HL-60 (cell line): Measurements from ENCODE around the gene ADAMTS2.

Source experiments
- DNase-seq, 2 experiments: peaks; one replicate each; pipeline ENCODE4 v3.0.0-alpha.2; 2010 to 2020; ENCODE audit warnings: low read depth in 1 of 2, low spot score in 1 of 2
- H3K27ac ChIP-seq: fragments of 250-450 bp; sonication (Bioruptor Pico); replicated peaks from 2 replicates; pipeline ENCODE4 v1.5.1; 2020; ENCODE audit warnings: mild to moderate bottlenecking, moderate library complexity
- H3K27me3 ChIP-seq: fragments of 250-450 bp; sonication (Bioruptor Pico); 2 replicates; pipeline ENCODE4 v1.5.1; 2021; ENCODE audit warnings: mild to moderate bottlenecking, moderate library complexity; ENCODE audit not compliant: insufficient read depth, poor library complexity, severe bottlenecking
- H3K4me3 ChIP-seq: replicated peaks from 2 replicates; pipeline ENCODE4 v1.5.1; 2011; ENCODE audit warnings: mild to moderate bottlenecking, control low read depth, low read length; ENCODE audit not compliant: insufficient read depth
- GABPA ChIP-seq: IDR thresholded peaks from 2 replicates; pipeline ENCODE4 v1.6.1; 2012; ENCODE audit warnings: low read depth
- POLR2AphosphoS5 ChIP-seq: IDR thresholded peaks from 2 replicates; pipeline ENCODE4 v1.6.1; 2012; ENCODE audit warnings: low read depth
- REST ChIP-seq: IDR thresholded peaks from 2 replicates; pipeline ENCODE4 v1.6.1; 2012; ENCODE audit warnings: low read depth; ENCODE audit not compliant: insufficient replicate concordance
- SPI1 ChIP-seq: IDR thresholded peaks from 2 replicates; pipeline ENCODE4 v1.6.1; 2012; ENCODE audit warnings: low read depth, mild to moderate bottlenecking, borderline replicate concordance
- TF ChIP-seq, protein P1 (sequence below): IDR thresholded peaks from one replicate; pipeline ENCODE4 v1.5.1; 2011; ENCODE audit warnings: low read length, control low read depth, inconsistent platforms; ENCODE audit not compliant: insufficient read depth

ADAMTS2 gene

GRCh38 chr5:179225387-179225786 lies 119.9 kb downstream of the ADAMTS2 start:
- H3K4me3 ChIP-seq, result no peak overlapping the region
- DNase-seq, result no peak
- TF ChIP-seq REST (no peak), SPI1 (no peak), POLR2AphosphoS5 (no peak), GABPA (no peak)
- TF ChIP-seq, protein P1, sequence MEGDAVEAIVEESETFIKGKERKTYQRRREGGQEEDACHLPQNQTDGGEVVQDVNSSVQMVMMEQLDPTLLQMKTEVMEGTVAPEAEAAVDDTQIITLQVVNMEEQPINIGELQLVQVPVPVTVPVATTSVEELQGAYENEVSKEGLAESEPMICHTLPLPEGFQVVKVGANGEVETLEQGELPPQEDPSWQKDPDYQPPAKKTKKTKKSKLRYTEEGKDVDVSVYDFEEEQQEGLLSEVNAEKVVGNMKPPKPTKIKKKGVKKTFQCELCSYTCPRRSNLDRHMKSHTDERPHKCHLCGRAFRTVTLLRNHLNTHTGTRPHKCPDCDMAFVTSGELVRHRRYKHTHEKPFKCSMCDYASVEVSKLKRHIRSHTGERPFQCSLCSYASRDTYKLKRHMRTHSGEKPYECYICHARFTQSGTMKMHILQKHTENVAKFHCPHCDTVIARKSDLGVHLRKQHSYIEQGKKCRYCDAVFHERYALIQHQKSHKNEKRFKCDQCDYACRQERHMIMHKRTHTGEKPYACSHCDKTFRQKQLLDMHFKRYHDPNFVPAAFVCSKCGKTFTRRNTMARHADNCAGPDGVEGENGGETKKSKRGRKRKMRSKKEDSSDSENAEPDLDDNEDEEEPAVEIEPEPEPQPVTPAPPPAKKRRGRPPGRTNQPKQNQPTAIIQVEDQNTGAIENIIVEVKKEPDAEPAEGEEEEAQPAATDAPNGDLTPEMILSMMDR, result no peak
- H3K27me3 ChIP-seq, result no peaks in the 10 kb centered on the region
- H3K27ac ChIP-seq, result no peak overlapping the region

DNA sequence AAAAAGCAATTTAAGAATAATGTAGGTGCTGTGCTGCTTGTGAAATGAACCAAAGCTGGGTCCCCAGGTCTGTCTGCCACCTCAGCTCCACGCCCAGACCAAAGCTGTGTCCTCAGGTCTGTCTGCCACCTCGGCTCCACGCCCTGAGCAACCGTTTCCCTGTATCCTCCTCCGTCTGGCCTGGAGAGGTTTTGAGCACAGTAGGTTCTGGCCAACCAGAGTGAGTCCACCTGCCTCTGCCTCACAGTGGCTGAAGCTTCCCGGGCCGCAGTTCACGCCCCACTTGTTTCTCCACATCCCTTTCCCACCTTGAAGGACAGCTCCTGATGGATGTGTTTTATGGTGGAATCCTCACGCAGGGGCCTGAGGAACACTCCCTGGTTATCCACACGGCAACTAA lies 120.5 kb downstream of the ADAMTS2 start:
- Histone ChIP-seq H3K27me3 (no peaks in the 10 kb centered on the region), H3K4me3 (no peak overlapping the region), H3K27ac (no peak overlapping the region)
- TF ChIP-seq SPI1 (no peak), POLR2AphosphoS5 (no peak), GABPA (no peak), REST (no peak)
- TF ChIP-seq, protein P1, result no peak
- no peak for DNase-seq

DNA sequence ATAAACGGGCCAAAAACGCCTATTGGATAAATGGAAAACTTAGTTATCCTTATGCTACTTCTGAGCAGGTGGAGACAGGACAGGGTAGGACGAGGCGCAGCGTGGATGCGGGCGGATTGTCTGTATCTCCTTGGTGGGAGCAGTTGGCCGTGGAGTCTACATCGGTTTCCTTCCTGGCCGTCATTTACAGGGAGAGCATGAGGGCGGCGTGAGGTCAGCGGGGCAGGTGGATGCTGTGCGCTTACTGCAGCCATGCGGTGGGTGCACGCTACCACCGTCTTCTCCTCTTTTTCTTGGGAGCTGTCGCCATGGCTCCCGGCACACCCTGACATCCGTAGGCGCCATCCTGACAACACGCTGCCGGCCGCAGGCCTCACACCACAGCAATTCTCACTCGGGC lies 121.3 kb downstream of the ADAMTS2 start:
- no peak overlapping the region for H3K27ac ChIP-seq
- no peak for DNase-seq
- no peak overlapping the region for H3K4me3 ChIP-seq
- TF ChIP-seq, protein P1, result no peak
- TF ChIP-seq GABPA, result no peak
- TF ChIP-seq SPI1, result no peak
- no peak for TF ChIP-seq POLR2AphosphoS5
- no peak for TF ChIP-seq REST
- H3K27me3 ChIP-seq, result no peaks in the 10 kb centered on the region
